Endometrium (tissue), 2 donors: ENCODE measurements around the gene DTNBP1.

Source experiments
- FAIRE-seq: peaks from 2 replicates; lab custom pipeline; 2012; peaks lifted over from hg19 to GRCh38; lab: Jason Lieb, UNC
- donor health status: control.
- donor health status: control.

DTNBP1 gene

GRCh38 chr6:15588971-15589634, 73.7 kb downstream of the DTNBP1 start:
- no peak for FAIRE-seq

GRCh38 chr6:15586503-15586902, 76.3 kb downstream of the DTNBP1 start:
- no peak for FAIRE-seq

GRCh38 chr6:15585760-15586214, 77.0 kb downstream of the DTNBP1 start:
- no peak for FAIRE-seq

GRCh38 chr6:15582499-15582898, 80.3 kb downstream of the DTNBP1 start:
- FAIRE-seq = no peak

GRCh38 chr6:15581751-15582150, 81.1 kb downstream of the DTNBP1 start:
- no peak for FAIRE-seq

- FAIRE-seq = no peak
These were observed 82.5 kb downstream of the DTNBP1 start for GRCh38 chr6:15580326-15580725.

- FAIRE-seq = no peak
These were observed 84.0 kb downstream of the DTNBP1 start for GRCh38 chr6:15578716-15579391.

- FAIRE-seq = no peak
These were observed 85.2 kb downstream of the DTNBP1 start for GRCh38 chr6:15577550-15578171.

GRCh38 chr6:15577106-15577505, 85.7 kb downstream of the DTNBP1 start:
- no peak for FAIRE-seq

- FAIRE-seq = peak; percentile 59
These were observed 87.3 kb downstream of the DTNBP1 start for GRCh38 chr6:15575357-15576033.

GRCh38 chr6:15574486-15574885, 88.3 kb downstream of the DTNBP1 start:
- no peak for FAIRE-seq

GRCh38 chr6:15574023-15574422, 88.8 kb downstream of the DTNBP1 start:
- no peak for FAIRE-seq

- FAIRE-seq = no peak
These were observed 89.4 kb downstream of the DTNBP1 start for GRCh38 chr6:15573384-15573783.

- no peak for FAIRE-seq
These were observed 90.4 kb downstream of the DTNBP1 start for GRCh38 chr6:15572296-15573016.

GRCh38 chr6:15570171-15570570, 92.7 kb downstream of the DTNBP1 start:
- FAIRE-seq = no peak

- no peak for FAIRE-seq
These were observed 93.5 kb downstream of the DTNBP1 start for GRCh38 chr6:15569035-15569995.

- no peak for FAIRE-seq
These were observed 99.9 kb downstream of the DTNBP1 start for GRCh38 chr6:15562977-15563376.

GRCh38 chr6:15561447-15562199, 101.2 kb downstream of the DTNBP1 start:
- no peak for FAIRE-seq

- no peak for FAIRE-seq
These were observed 102.1 kb downstream of the DTNBP1 start for GRCh38 chr6:15560713-15561112.

GRCh38 chr6:15557174-15557573, 105.7 kb downstream of the DTNBP1 start:
- FAIRE-seq = no peak
